K562 (cell line): ENCODE results near the gene INSIG1. TPM values are rescaled to one million over a fixed set of nuclear protein-coding genes. Genes with fewer than 3 reads are reported as not detected.

Experiments used
- BRCA1 ChIP-seq, 2 experiments: fragments of 450-650 bp in 1 of 2; sonication (generic) in 1 of 2; formaldehyde crosslinking in 1 of 2; IDR thresholded peaks; 2 replicates each; pipeline versions ENCODE4 v1.5.0 to v1.6.1; 2017 to 2020; ENCODE audit warnings: mild to moderate bottlenecking in 1 of 2, missing genetic modification reagents in 1 of 2
- DIDO1 ChIP-seq: fragments of 450-650 bp; IDR thresholded peaks from 2 replicates; pipeline ENCODE4 v1.6.1; 2016; ENCODE audit warnings: low read depth, missing biosample characterization, missing genetic modification characterization
- E2F3 ChIP-seq: fragments of 250-450 bp; sonication (Bioruptor Pico); IDR thresholded peaks from 2 replicates; pipeline ENCODE4 v1.4.0; 2020; ENCODE audit warnings: mild to moderate bottlenecking
- NELFE ChIP-seq: IDR thresholded peaks from 2 replicates; pipeline ENCODE4 v1.6.1; 2011; ENCODE audit warnings: mild to moderate bottlenecking; ENCODE audit not compliant: insufficient read depth, insufficient read length
- REST ChIP-seq, 2 experiments: fragments of 450-650 bp; formaldehyde crosslinking in 1 of 2; IDR thresholded peaks; 2 replicates each; pipeline versions ENCODE4 v1.4.0 to v1.6.1; 2014 to 2020; ENCODE audit warnings: mild to moderate bottlenecking in 2 of 2, borderline replicate concordance in 1 of 2, low read depth in 1 of 2
- TCF7L2 ChIP-seq: fragments of 150-350 bp; IDR thresholded peaks from 2 replicates; pipeline ENCODE4 v1.6.1; 2016; ENCODE audit warnings: low read depth, mild to moderate bottlenecking, low read length, moderate library complexity
- TEAD4 ChIP-seq, 2 experiments: sonication (generic) in 1 of 2; formaldehyde crosslinking in 1 of 2; IDR thresholded peaks; 2 replicates each; pipeline versions ENCODE4 v1.6.1 to v1.8.0; 2012 to 2022; ENCODE audit warnings: borderline replicate concordance in 1 of 2, inconsistent platforms in 1 of 2, low read length in 1 of 2, mild to moderate bottlenecking in 1 of 2, missing genetic modification reagents in 1 of 2
- ZBED1 ChIP-seq: IDR thresholded peaks from 2 replicates; pipeline ENCODE4 v1.6.1; 2014
- ZNF318 ChIP-seq, 2 experiments: fragments of 450-650 bp; IDR thresholded peaks; 2 replicates each; pipeline ENCODE4 v1.6.1; 2016; ENCODE audit warnings: mild to moderate bottlenecking in 2 of 2, borderline replicate concordance in 1 of 2, low read depth in 1 of 2, moderate library complexity in 1 of 2
- ZNF436 ChIP-seq: fragments of 250-450, 450-650 bp; sonication (Bioruptor Pico); formaldehyde crosslinking; IDR thresholded peaks from 2 replicates; pipeline ENCODE4 v1.7.0; 2020; ENCODE audit warnings: mild to moderate bottlenecking
- polyA plus RNA-seq, 8 experiments: library from polyadenylated mRNA; depleted of rRNA in 4 of 8; stranded (reverse) in 5 of 8; unstranded in 3 of 8; fragments of >200 nt; fragmentation: Nextera tagmentation in 2 of 8; fragmentation: Illumina TruSeq in 1 of 8; extraction: Ambion mirVana in 2 of 8; extraction: Trizol in 1 of 8; gene quantifications; 2 replicates each; pipeline versions ENCODE4 v1.2.1 to v1.2.3, GENCODE V29; 2011 to 2014; ENCODE audit warnings: inconsistent platforms in 1 of 8, missing spikeins in 1 of 8
- total RNA-seq, 7 experiments: library from RNA; depleted of rRNA in 6 of 7; stranded (reverse); fragments of >200 nt in 6 of 7; fragmentation: Illumina TruSeq in 2 of 7; extraction: Trizol in 2 of 7; gene quantifications; 2 replicates each; pipeline versions ENCODE4 v1.2.1 to v1.2.3, GENCODE V29; 2011 to 2021; ENCODE audit warnings: low replicate concordance in 1 of 7

INSIG1 gene
- total and polyA plus RNA-seq, 9 of the 15 experiments (the other 6 are each of a cell fraction or from before 2014, with no cell fraction given) = 57.1 to 787 (median 238) TPM

GRCh38 chr7:155308330-155309020, 10.8 kb downstream of the INSIG1 start (continued):
- no peak for TF ChIP-seq REST (IDR thresholded peaks at IDR 0.05; ENCODE audit: borderline replicate concordance)
- TF ChIP-seq REST (CRISPR knock-in tag; IDR thresholded peaks at IDR 0.05; ENCODE audit: low read depth) = no peak
- no peak for TF ChIP-seq NELFE
- TF ChIP-seq DIDO1 (tag) = no peak
- TF ChIP-seq BRCA1 (IDR thresholded peaks at IDR 0.05) = no peak
- no peak for TF ChIP-seq BRCA1 (CRISPR knock-in tag; IDR thresholded peaks at IDR 0.05)
- peak; percentile 58; the same call in 1 of the 2 replicates for TF ChIP-seq ZBED1
- no peak for TF ChIP-seq ZNF436 (CRISPR knock-in tag)
- no peak for TF ChIP-seq TCF7L2
- TF ChIP-seq E2F3 (CRISPR knock-in tag) = no peak
- TF ChIP-seq ZNF318 (IDR thresholded peaks at IDR 0.05; ENCODE audit: borderline replicate concordance in 1 of 2, low read depth in 1 of 2) = no peak
- TF ChIP-seq TEAD4 (IDR thresholded peaks at IDR 0.05; ENCODE audit: low read length) = peak; percentile 41; the same call in 1 of the 2 replicates
- TF ChIP-seq TEAD4 (CRISPR knock-in tag; IDR thresholded peaks at IDR 0.05; ENCODE audit: borderline replicate concordance) = no peak
